Measurements from ENCODE around the gene CD34. TPM values are rescaled to one million over a fixed set of nuclear protein-coding genes. Genes with fewer than 3 reads are reported as not detected.

The CD34 gene
- total RNA-seq, 1 experiment from 2014 or later: not detected

GRCh38 chr1:207894704-207895103 lies 16.2 kb downstream of the CD34 start:
- Histone ChIP-seq H2AFZ (no peak overlapping the region), H3K36me3 (ENCODE audit: low read depth) (no peaks in the 10 kb centered on the region), H3K27ac (no peak overlapping the region), H4K20me1 (ENCODE audit: insufficient read depth) (no peaks in the 10 kb centered on the region), H3K4me3 (no peak overlapping the region), H3K9me2 (ENCODE audit: insufficient read depth) (no peaks in the 10 kb centered on the region), H3F3A (ENCODE audit: insufficient read depth, low read depth) (no peaks in the 10 kb centered on the region), H3K4me2 (no peak overlapping the region), H3K9me3 (ENCODE audit: insufficient read depth, low read depth) (no peaks in the 10 kb centered on the region), H3K79me2 (ENCODE audit: low read depth) (no peaks in the 10 kb centered on the region), H3K4me1 (replicated peaks; ENCODE audit: insufficient read depth) (no peaks in the 10 kb centered on the region), H3K27me3 (ENCODE audit: insufficient read depth, low read depth) (peaks cover 4% of the 10 kb centered on the region; the same call in 1 of the 2 replicates)
- BruUV-seq (replicated peaks): no TSS peak
- ChIA-PET POLR2A (ENCODE audit: unreplicated experiment) (no interaction called here), CTCF (no interaction called here)
- TF ChIP-seq CTCF (conservative IDR thresholded peaks at IDR 0.05) (no peak), EZH2 (IDR thresholded peaks at IDR 0.05; ENCODE audit: low read depth) (no peak)
- intact Hi-C loops (cut with micrococcal nuclease; ENCODE audit: unreplicated experiment): no loop called here
- no peak for DNase-seq

- BruUV-seq (replicated peaks): no TSS peak
- H2AFZ ChIP-seq: no peak overlapping the region
- peaks cover 4% of the 10 kb centered on the region; the same call in 1 of the 2 replicates for H3K27me3 ChIP-seq (ENCODE audit: insufficient read depth, low read depth)
- TF ChIP-seq CTCF (conservative IDR thresholded peaks at IDR 0.05) (no peak), EZH2 (IDR thresholded peaks at IDR 0.05; ENCODE audit: low read depth) (no peak)
- no peaks in the 10 kb centered on the region for H3K9me3 ChIP-seq (ENCODE audit: insufficient read depth, low read depth)
- no peaks in the 10 kb centered on the region for H3F3A ChIP-seq (ENCODE audit: insufficient read depth, low read depth)
- H3K79me2 ChIP-seq (ENCODE audit: low read depth): no peaks in the 10 kb centered on the region
- ChIA-PET CTCF (no interaction called here), POLR2A (ENCODE audit: unreplicated experiment) (no interaction called here)
- H3K27ac ChIP-seq: no peak overlapping the region
- no peak overlapping the region for H3K4me3 ChIP-seq
- no peaks in the 10 kb centered on the region for H4K20me1 ChIP-seq (ENCODE audit: insufficient read depth)
- DNase-seq: no peak
- intact Hi-C loops (cut with micrococcal nuclease; ENCODE audit: unreplicated experiment): no loop called here
- H3K36me3 ChIP-seq (ENCODE audit: low read depth): no peaks in the 10 kb centered on the region
- H3K4me2 ChIP-seq: no peak overlapping the region
- H3K4me1 ChIP-seq (replicated peaks; ENCODE audit: insufficient read depth): no peaks in the 10 kb centered on the region
- no peaks in the 10 kb centered on the region for H3K9me2 ChIP-seq (ENCODE audit: insufficient read depth)
Observed at GRCh38 chr1:207893737-207894582, 17.0 kb downstream of the CD34 start.

- Histone ChIP-seq H4K20me1 (ENCODE audit: insufficient read depth) (no peaks in the 10 kb centered on the region), H3K9me2 (ENCODE audit: insufficient read depth) (no peaks in the 10 kb centered on the region), H3K4me3 (no peak overlapping the region), H2AFZ (no peak overlapping the region), H3K4me2 (no peak overlapping the region), H3F3A (ENCODE audit: insufficient read depth, low read depth) (no peaks in the 10 kb centered on the region), H3K4me1 (replicated peaks; ENCODE audit: insufficient read depth) (no peaks in the 10 kb centered on the region), H3K36me3 (ENCODE audit: low read depth) (no peaks in the 10 kb centered on the region), H3K27me3 (ENCODE audit: insufficient read depth, low read depth) (peaks cover 4% of the 10 kb centered on the region; the same call in 1 of the 2 replicates), H3K9me3 (ENCODE audit: insufficient read depth, low read depth) (no peaks in the 10 kb centered on the region), H3K27ac (no peak overlapping the region), H3K79me2 (ENCODE audit: low read depth) (no peaks in the 10 kb centered on the region)
- DNase-seq: no peak
- TF ChIP-seq EZH2 (IDR thresholded peaks at IDR 0.05; ENCODE audit: low read depth) (no peak), CTCF (conservative IDR thresholded peaks at IDR 0.05) (no peak)
- ChIA-PET CTCF (no interaction called here), POLR2A (ENCODE audit: unreplicated experiment) (no interaction called here)
- no TSS peak for BruUV-seq (replicated peaks)
- intact Hi-C loops (cut with micrococcal nuclease; ENCODE audit: unreplicated experiment): no loop called here
Observed at GRCh38 chr1:207892764-207893163, 18.2 kb downstream of the CD34 start.

All from PC-9 (cell line).